Natural killer cell (primary cell): ENCODE measurements around the gene LRCH1. TPM values are rescaled to one million over a fixed set of nuclear protein-coding genes. Genes with fewer than 3 reads are reported as not detected.

Source experiments
- ATAC-seq, 3 donors: fragments of 150-1000 bp in 2 of 3; fragments of 200-7000 bp in 1 of 3; cut with Tn5 transposase; 1 replicate in 1 of 3; 2 replicates in 2 of 3; pipeline ENCODE4 v1.10.0; 2021; ENCODE audit warnings: mild to moderate bottlenecking in 2 of 3, moderate library complexity in 2 of 3
- DNase-seq, 2 donors: peaks; one replicate each; pipeline versions ENCODE4 v3.0.0 to v3.0.0-alpha.2; 2013 to 2021; ENCODE audit warnings: mixed read lengths in 1 of 2
- H3K27ac ChIP-seq: one replicate; pipeline ENCODE4 v1.5.1; 2013; ENCODE audit warnings: mild to moderate bottlenecking, low read length
- H3K27me3 ChIP-seq: one replicate; pipeline ENCODE4 v1.6.1; 2013; ENCODE audit warnings: low read length; ENCODE audit not compliant: control insufficient read depth, insufficient read depth
- H3K36me3 ChIP-seq: one replicate; pipeline ENCODE4 v1.6.1; 2013; ENCODE audit warnings: low read length; ENCODE audit not compliant: control insufficient read depth, insufficient read depth
- H3K4me1 ChIP-seq: one replicate; pipeline ENCODE4 v1.6.1; 2013; ENCODE audit warnings: low read length; ENCODE audit not compliant: control insufficient read depth, insufficient read depth
- H3K4me3 ChIP-seq: one replicate; pipeline ENCODE4 v1.5.1; 2013; ENCODE audit warnings: low read length
- H3K9me3 ChIP-seq: one replicate; pipeline ENCODE4 v1.6.1; 2013; ENCODE audit warnings: low read length; ENCODE audit not compliant: control insufficient read depth, insufficient read depth
- H3K27ac Mint-ChIP-seq, 2 donors: one replicate each; pipeline ENCODE4 v1.8.0; 2022; ENCODE audit warnings: mild to moderate bottlenecking in 2 of 2, mixed read lengths in 2 of 2, moderate library complexity in 1 of 2
- H3K27me3 Mint-ChIP-seq, 2 donors: one replicate each; pipeline ENCODE4 v1.8.0; 2022; ENCODE audit warnings: low read depth in 2 of 2, mixed read lengths in 2 of 2
- H3K36me3 Mint-ChIP-seq: one replicate; pipeline ENCODE4 v1.8.0; 2022; ENCODE audit warnings: mixed read lengths
- H3K4me1 Mint-ChIP-seq, 2 donors: one replicate each; pipeline ENCODE4 v1.8.0; 2022; ENCODE audit warnings: mixed read lengths in 2 of 2
- H3K4me3 Mint-ChIP-seq: one replicate; pipeline ENCODE4 v1.8.0; 2022; ENCODE audit warnings: mild to moderate bottlenecking, moderate library complexity, mixed read lengths
- H3K9me3 Mint-ChIP-seq, 2 donors: one replicate each; pipeline ENCODE4 v1.8.0; 2022; ENCODE audit warnings: mixed read lengths in 2 of 2
- WGBS: methylation state at CpG from one replicate; pipeline ENCODE4 v1.1.7; 2013; ENCODE audit warnings: missing lambda C conversion rate; ENCODE audit not compliant: insufficient coverage; 5-methylcytosine and 5-hydroxymethylcytosine counted together
- intact Hi-C: fragments of 100-400 bp; cut with micrococcal nuclease; formaldehyde crosslinking; loops from one replicate; pipeline ENCODE4 v1.14.2; 2022
- total RNA-seq, 4 donors: library from RNA; stranded (reverse); fragments of 120-200 nt in 1 of 4; gene quantifications; one replicate each; pipeline versions ENCODE4 v1.2.3 to v1.2.4, GENCODE V29; 2013 to 2022
- TF ChIP-seq, protein P1 (sequence below): fragments of 200-600 bp; IDR thresholded peaks from one replicate; pipeline ENCODE4 v1.8.0; 2022; ENCODE audit warnings: antibody characterized with exemption

The LRCH1 gene
- total RNA-seq, 3 donors from 2014 or later (not counting 1 experiment from before 2014, with no cell fraction given), result 23.7 to 32.2 (median 29.6) TPM

DNA sequence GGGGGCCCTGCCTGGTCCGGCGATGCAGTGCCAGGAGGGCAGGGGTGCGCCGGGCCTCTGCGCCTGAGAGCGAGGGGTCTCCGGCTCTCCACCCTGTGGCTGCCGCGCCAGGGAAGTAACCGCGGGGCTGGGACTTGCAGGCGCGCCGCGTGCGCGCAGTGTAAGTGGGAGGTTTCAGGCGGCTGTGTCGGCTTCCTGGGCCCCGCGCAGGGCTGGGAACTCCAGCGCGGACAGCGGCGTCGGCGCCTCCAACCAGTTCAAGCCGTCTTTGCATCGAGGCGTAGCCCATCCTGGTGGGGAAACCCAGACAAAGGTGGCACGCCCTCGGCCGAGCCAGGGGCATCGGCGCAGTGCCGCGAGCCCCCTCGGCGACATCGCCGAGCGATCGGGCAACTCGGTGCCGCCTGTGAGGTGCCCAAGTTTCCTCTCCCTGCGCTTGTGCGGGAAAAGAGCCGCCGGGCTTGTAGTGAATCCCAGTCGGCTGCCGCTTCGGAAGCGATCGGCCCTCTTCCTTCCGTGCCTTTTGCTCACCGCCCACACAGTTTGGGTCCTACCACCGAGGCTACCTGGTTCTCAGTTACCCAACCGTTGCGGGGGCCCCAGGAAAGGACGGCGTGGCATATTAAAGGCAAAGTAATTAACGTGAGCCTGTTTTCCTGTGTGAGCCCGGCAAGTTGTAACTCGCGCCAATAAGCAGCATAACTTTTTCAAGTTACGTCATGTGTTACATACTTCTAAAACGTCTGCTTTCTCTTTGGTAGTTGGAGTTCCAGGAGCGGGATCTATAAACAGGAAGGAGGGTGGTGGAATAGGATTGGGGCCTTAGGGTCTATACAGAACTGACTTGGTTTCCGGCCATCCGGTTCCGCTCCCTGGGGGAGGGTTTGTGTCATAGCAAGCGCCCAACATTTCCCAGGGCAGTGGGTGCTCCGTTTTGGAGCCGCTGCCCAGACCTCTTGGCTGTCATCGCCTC lies 1.2 kb downstream of the LRCH1 start:
- peaks cover 40 to 50% of the 10 kb centered on the region in 2 donors for H3K4me1 Mint-ChIP-seq
- H3K9me3 Mint-ChIP-seq, result no peaks in the 10 kb centered on the region
- H3K4me3 ChIP-seq, result peak overlapping the region; percentile 92
- H3K27me3 Mint-ChIP-seq, result peaks cover 1 to 2% of the 10 kb centered on the region in 2 donors
- H3K4me3 Mint-ChIP-seq, result peak overlapping the region; percentile 95
- TF ChIP-seq, protein P1, sequence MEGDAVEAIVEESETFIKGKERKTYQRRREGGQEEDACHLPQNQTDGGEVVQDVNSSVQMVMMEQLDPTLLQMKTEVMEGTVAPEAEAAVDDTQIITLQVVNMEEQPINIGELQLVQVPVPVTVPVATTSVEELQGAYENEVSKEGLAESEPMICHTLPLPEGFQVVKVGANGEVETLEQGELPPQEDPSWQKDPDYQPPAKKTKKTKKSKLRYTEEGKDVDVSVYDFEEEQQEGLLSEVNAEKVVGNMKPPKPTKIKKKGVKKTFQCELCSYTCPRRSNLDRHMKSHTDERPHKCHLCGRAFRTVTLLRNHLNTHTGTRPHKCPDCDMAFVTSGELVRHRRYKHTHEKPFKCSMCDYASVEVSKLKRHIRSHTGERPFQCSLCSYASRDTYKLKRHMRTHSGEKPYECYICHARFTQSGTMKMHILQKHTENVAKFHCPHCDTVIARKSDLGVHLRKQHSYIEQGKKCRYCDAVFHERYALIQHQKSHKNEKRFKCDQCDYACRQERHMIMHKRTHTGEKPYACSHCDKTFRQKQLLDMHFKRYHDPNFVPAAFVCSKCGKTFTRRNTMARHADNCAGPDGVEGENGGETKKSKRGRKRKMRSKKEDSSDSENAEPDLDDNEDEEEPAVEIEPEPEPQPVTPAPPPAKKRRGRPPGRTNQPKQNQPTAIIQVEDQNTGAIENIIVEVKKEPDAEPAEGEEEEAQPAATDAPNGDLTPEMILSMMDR, result peak; percentile 24
- no peaks in the 10 kb centered on the region for H3K36me3 Mint-ChIP-seq
- H3K27ac ChIP-seq, result peak overlapping the region; percentile 91
- no peaks in the 10 kb centered on the region for H3K36me3 ChIP-seq
- H3K27me3 ChIP-seq, result peaks cover 3% of the 10 kb centered on the region
- DNase-seq, result peak; percentile 71 to 88
- no peaks in the 10 kb centered on the region for H3K9me3 ChIP-seq
- ATAC-seq, result peak; percentile 68 to 83 (median 72)
- H3K27ac Mint-ChIP-seq, result peak overlapping the region; percentile 93 to 94
- peaks cover 20% of the 10 kb centered on the region for H3K4me1 ChIP-seq
- intact Hi-C loops, result loop anchor here (1.0 to 10.0 kb wide), 3 partner anchors 114 to 379 kb away; no protein-coding TSS in a partner anchor
- WGBS, result under 1% methylated on average over 75 of the region's 75 CpGs

DNA sequence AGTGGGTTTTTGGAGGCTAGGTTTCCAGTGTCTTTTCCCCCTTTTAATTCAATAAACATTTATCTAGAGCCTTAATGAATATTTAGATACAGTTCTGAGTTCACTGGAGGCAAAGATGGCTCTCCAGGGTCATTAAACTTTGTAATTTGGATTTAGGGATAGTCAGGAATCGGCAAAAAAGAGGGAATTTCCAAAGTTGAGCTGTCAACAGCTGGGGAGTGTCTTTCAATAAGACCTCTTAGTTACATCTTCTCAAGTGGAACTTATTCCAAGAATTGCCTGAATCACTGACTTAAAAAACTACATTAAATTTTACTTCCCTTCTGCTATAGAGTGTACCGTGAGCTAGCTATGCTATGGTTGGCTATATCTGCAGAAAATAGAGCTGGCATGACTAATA lies 2.0 kb downstream of the LRCH1 start:
- intact Hi-C loops, result loop anchor here (2.0 to 10.0 kb wide), 2 partner anchors 198 to 380 kb away; no protein-coding TSS in a partner anchor
- Mint-ChIP-seq H3K9me3 (no peaks in the 10 kb centered on the region), H3K4me1 (peaks cover 40 to 50% of the 10 kb centered on the region in 2 donors), H3K27ac (peak overlapping the region; percentile 93 to 94), H3K27me3 (no peaks in the 10 kb centered on the region), H3K4me3 (peak overlapping the region; percentile 95), H3K36me3 (no peaks in the 10 kb centered on the region)
- DNase-seq (peak in 1 of 2 donors; percentile 18), ATAC-seq (no peak)
- H3K4me3 ChIP-seq, result peak overlapping the region; percentile 92
- no peaks in the 10 kb centered on the region for H3K36me3 ChIP-seq
- no peaks in the 10 kb centered on the region for H3K9me3 ChIP-seq
- TF ChIP-seq, protein P1, result no peak
- H3K27me3 ChIP-seq, result peaks cover 3% of the 10 kb centered on the region
- peak overlapping the region; percentile 91 for H3K27ac ChIP-seq
- 40% methylated on average over 2 of the region's 2 CpGs for WGBS
- H3K4me1 ChIP-seq, result peaks cover 20% of the 10 kb centered on the region

DNA sequence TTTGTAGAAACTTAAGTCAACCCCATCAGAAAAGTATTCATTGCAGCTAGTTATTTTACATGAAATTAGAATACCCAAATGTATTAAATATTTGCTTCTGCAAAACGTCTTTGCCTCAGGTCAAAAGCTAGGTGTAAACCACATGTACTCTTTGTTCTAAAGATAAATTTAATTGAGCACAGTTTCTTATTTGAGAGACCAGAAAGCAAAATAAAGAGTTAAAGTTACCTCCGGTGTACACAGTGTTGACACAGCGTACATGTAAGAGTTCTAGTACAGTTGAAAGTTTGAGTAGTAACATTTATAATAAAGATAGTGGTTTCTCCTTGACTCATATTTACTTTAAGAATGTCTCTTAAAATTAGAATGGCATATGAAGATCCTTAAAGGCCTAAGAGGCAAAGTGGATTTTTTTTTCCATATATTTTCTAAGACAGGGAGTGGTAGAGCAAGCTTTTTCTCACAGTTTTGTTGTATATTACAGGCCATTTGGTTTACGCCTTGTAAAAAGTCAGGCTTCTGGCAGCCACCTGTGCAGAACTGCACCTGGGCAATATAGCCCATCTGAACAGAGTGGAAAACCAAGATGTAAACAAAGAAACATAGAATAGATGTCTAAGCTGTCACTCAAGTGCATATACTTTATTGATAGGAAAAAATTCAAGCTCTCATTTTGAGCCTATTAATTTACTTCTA lies 2.9 kb downstream of the LRCH1 start:
- WGBS, result 33% methylated on average over 3 of the region's 4 CpGs
- ATAC-seq, result no peak
- H3K4me3 ChIP-seq, result no peak overlapping the region
- TF ChIP-seq, protein P1, result no peak
- H3K9me3 Mint-ChIP-seq, result no peaks in the 10 kb centered on the region
- H3K36me3 ChIP-seq, result no peaks in the 10 kb centered on the region
- H3K9me3 ChIP-seq, result no peaks in the 10 kb centered on the region
- no peaks in the 10 kb centered on the region for H3K27me3 Mint-ChIP-seq
- H3K4me1 ChIP-seq, result peaks cover 20% of the 10 kb centered on the region
- H3K4me3 Mint-ChIP-seq, result peak overlapping the region; percentile 95
- peak overlapping the region; percentile 18 for H3K27ac ChIP-seq
- no peaks in the 10 kb centered on the region for H3K27me3 ChIP-seq
- intact Hi-C loops, result loop anchor here (2.0 to 10.0 kb wide), 2 partner anchors 197 to 381 kb away; no protein-coding TSS in a partner anchor
- H3K4me1 Mint-ChIP-seq, result peaks cover 40 to 50% of the 10 kb centered on the region in 2 donors
- H3K27ac Mint-ChIP-seq, result peak overlapping the region; percentile 93 to 94
- no peaks in the 10 kb centered on the region for H3K36me3 Mint-ChIP-seq
- DNase-seq, result no peak
